Activated B cell treated with CpG ODN at 0.5 μM for 24 hours (primary cell): Measurements from ENCODE around the gene CDCA3. TPM values are rescaled to one million over a fixed set of nuclear protein-coding genes. Genes with fewer than 3 reads are reported as not detected.
"Not testable (repeated sequence)": the region's sequence is repeated elsewhere in the genome, so short reads cannot be mapped to it uniquely, and the experiment has no call there.

ENCODE experiments used
- ATAC-seq: fragments of 200-7000 bp; cut with Tn5 transposase; one replicate; pipeline ENCODE4 v1.10.0; 2021; ENCODE audit warnings: low read depth, mild to moderate bottlenecking, moderate library complexity
- CTCF ChIA-PET: fragments of 350-600 bp; sonication (Branson Sonifier 250); formaldehyde crosslinking; loops from one replicate; lab custom pipeline; 2021; ENCODE audit warnings: antibody characterized with exemption; lab: Charles Lee
- POLR2A ChIA-PET: fragments of 350-600 bp; sonication (Branson Sonifier 250); formaldehyde crosslinking; loops from one replicate; lab custom pipeline; 2021; ENCODE audit warnings: antibody characterized with exemption; lab: Charles Lee
- DNase-seq: peaks from one replicate; pipeline ENCODE4 v3.0.0; 2022
- H3K27ac Mint-ChIP-seq: one replicate; pipeline ENCODE4 v1.8.0; 2020; ENCODE audit warnings: mixed read lengths
- H3K27me3 Mint-ChIP-seq: one replicate; pipeline ENCODE4 v1.8.0; 2021; ENCODE audit warnings: mixed read lengths
- H3K36me3 Mint-ChIP-seq: one replicate; pipeline ENCODE4 v1.8.0; 2021; ENCODE audit warnings: low read depth, mixed read lengths
- H3K4me1 Mint-ChIP-seq: one replicate; pipeline ENCODE4 v1.8.0; 2021; ENCODE audit warnings: mixed read lengths
- H3K4me3 Mint-ChIP-seq: one replicate; pipeline ENCODE4 v1.8.0; 2020; ENCODE audit warnings: mild to moderate bottlenecking, mixed read lengths
- H3K9me3 Mint-ChIP-seq: one replicate; pipeline ENCODE4 v1.8.0; 2020; ENCODE audit warnings: mixed read lengths
- CTCF ChIP-seq: fragments of 200-600 bp; IDR thresholded peaks from one replicate; pipeline ENCODE4 v1.8.0; 2022; ENCODE audit warnings: antibody characterized with exemption, mild to moderate bottlenecking
- intact Hi-C: fragments of 100-400 bp; cut with micrococcal nuclease; formaldehyde crosslinking; loops from one replicate; pipeline ENCODE4 v1.15.1; 2024
- total RNA-seq: library from RNA; stranded (reverse); gene quantifications from 2 replicates; pipeline ENCODE4 v1.2.3, GENCODE V29; 2022

The CDCA3 gene
- total RNA-seq, 1 donor from 2014 or later = 1.6 TPM

DNA sequence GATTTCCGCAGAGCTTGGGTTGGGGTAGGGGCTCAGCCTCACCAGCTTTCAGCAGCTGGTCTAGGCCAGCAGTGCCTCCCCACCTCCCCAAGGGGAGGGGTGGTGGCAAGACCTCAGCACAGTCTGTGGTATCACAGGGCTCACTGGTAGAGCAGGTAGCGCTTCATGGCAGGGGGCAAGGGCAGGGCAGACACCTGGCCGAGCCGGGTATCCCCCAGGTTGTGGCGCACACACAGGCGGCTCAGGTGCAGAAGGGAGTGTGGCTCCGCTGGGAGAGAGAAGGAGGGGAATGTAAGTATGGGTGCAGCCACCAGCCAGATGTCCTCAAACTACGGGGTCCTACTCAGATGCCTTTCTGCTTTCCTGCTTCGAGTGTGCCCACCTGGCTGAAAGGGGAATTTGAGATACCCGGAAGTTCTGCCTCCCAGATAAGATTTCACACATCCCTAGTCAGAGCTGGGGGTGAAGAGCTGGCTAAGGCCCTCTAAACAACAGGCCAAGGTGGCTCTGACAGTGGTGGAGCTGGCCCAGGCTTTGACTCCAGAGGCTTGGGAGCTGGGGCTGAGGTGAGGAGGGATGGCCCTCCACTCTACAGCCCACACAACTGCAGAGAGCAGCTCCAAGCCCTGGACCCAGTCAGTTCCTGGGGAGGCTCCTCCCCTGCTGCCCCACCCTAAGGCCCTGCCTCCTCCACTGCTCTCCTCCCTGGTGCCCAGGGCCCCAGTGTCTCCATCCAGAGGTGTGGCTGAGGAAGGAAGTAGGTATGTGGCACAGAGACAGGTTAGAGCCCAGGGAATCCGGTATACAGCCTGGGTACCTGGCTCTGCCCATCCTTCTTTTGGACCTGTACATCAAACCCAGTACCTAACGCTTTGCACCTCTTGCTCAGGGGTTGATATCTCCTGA lies 20.2 kb upstream of the CDCA3 start:
- DNase-seq (no peak), ATAC-seq (no peak)
- Mint-ChIP-seq H3K36me3 (peaks cover 39% of the 10 kb centered on the region), H3K4me3 (peak overlapping the region; percentile 88), H3K9me3 (no peaks in the 10 kb centered on the region), H3K4me1 (peaks cover 52% of the 10 kb centered on the region), H3K27me3 (no peaks in the 10 kb centered on the region), H3K27ac (peak overlapping the region; percentile 25)
- TF ChIP-seq CTCF = no peak
- intact Hi-C loops = no loop called here
- ChIA-PET POLR2A (interaction anchor here (0.6 to 11.1 kb wide), 12 partner anchors 18 to 182 kb away, joined by 3 to 190 read pairs (median 18); partner anchors contain the start of genes C12orf57, CDCA3, ENO2 and LRRC23), CTCF (interaction anchor here (1.0 to 3.3 kb wide), 10 partner anchors 11 to 238 kb away, joined by 3 to 52 read pairs (median 12); partner anchors contain the start of genes C12orf57, C1RL, CDCA3 and LRRC23)

- ChIA-PET CTCF (interaction anchor here (1.0 to 2.7 kb wide), 9 partner anchors 21 to 238 kb away, joined by 3 to 23 read pairs (median 4); partner anchors contain the start of genes C12orf57, C1RL, PTPN6 and RNU7-1), POLR2A (interaction anchor here (0.8 to 11.1 kb wide), 3 partner anchors 17 to 68 kb away, joined by 5 to 190 read pairs (median 10); partner anchors contain the start of genes CDCA3 and USP5)
- H3K9me3 Mint-ChIP-seq, DNase-seq, H3K27me3 Mint-ChIP-seq, ATAC-seq, H3K27ac Mint-ChIP-seq, intact Hi-C loops, H3K4me3 Mint-ChIP-seq: not testable (repeated sequence)
- H3K4me1 Mint-ChIP-seq = peaks cover 54% of the 10 kb centered on the region
- peaks cover 44% of the 10 kb centered on the region for H3K36me3 Mint-ChIP-seq
Measured at GRCh38 chr12:6870304-6870703, 19.2 kb upstream of the CDCA3 start.

GRCh38 chr12:6869049-6870021 lies 18.2 kb upstream of the CDCA3 start:
- peaks cover 53% of the 10 kb centered on the region for H3K36me3 Mint-ChIP-seq
- H3K4me3 Mint-ChIP-seq = peak overlapping the region; percentile 88
- H3K27ac Mint-ChIP-seq = peak overlapping the region; percentile 75
- intact Hi-C loops = loop anchor here (1.0 kb wide), 6 partner anchors 69 to 244 kb away; partner anchors contain the start of genes C12orf57, C1R and C1RL
- peak; percentile 71 for DNase-seq
- POLR2A ChIA-PET = interaction anchor here (0.7 to 11.1 kb wide), 15 partner anchors 16 to 243 kb away, joined by 3 to 190 read pairs (median 6); partner anchors contain the start of genes C12orf57, CDCA3, COPS7A and EMG1
- peak; percentile 75 for TF ChIP-seq CTCF
- ATAC-seq = no peak
- H3K9me3 Mint-ChIP-seq = no peaks in the 10 kb centered on the region
- CTCF ChIA-PET = interaction anchor here (0.5 to 3.4 kb wide), 33 partner anchors 10 to 275 kb away, joined by 3 to 34 read pairs (median 4); partner anchors contain the start of genes C12orf57, C1RL, CDCA3 and ENO2
- H3K4me1 Mint-ChIP-seq = peaks cover 54% of the 10 kb centered on the region
- H3K27me3 Mint-ChIP-seq = no peaks in the 10 kb centered on the region

- ChIA-PET POLR2A (interaction anchor here (0.6 to 11.1 kb wide), 19 partner anchors 10 to 375 kb away, joined by 3 to 190 read pairs (median 7); partner anchors contain the start of genes C12orf57, CDCA3, COPS7A and EMG1), CTCF (interaction anchor here (0.6 to 3.4 kb wide), 20 partner anchors 10 to 275 kb away, joined by 3 to 34 read pairs (median 6); partner anchors contain the start of genes C12orf57, C1RL, CDCA3 and MLF2)
- no peak for TF ChIP-seq CTCF
- DNase-seq (no peak), ATAC-seq (no peak)
- Mint-ChIP-seq H3K4me3 (peak overlapping the region; percentile 88), H3K4me1 (peaks cover 51% of the 10 kb centered on the region), H3K36me3 (peaks cover 62% of the 10 kb centered on the region), H3K27me3 (no peaks in the 10 kb centered on the region), H3K9me3 (no peaks in the 10 kb centered on the region), H3K27ac (peak overlapping the region; percentile 75)
- intact Hi-C loops = loop anchor here (1.0 kb wide), 6 partner anchors 70 to 245 kb away; partner anchors contain the start of genes C12orf57, C1R and C1RL
Measured at GRCh38 chr12:6868211-6869048, 17.3 kb upstream of the CDCA3 start.
